ENCODE measurements around the gene DLGAP4.

- TF ChIP-seq SUZ12 (IDR thresholded peaks at IDR 0.05; ENCODE audit: extremely low read depth, insufficient read depth, insufficient read length) (no peak), ZNF274 (IDR thresholded peaks at IDR 0.05; ENCODE audit: low read depth, low read length) (no peak), YY1 (IDR thresholded peaks at IDR 0.05; ENCODE audit: insufficient read depth, insufficient read length) (no peak)
Measured at GRCh38 chr20:36407199-36407733, 101.1 kb downstream of the DLGAP4 start.
